HG03575 (cell line): Measurements from ENCODE around the gene EBLN2.
"Not testable (repeated sequence)": the region's sequence is repeated elsewhere in the genome, so short reads cannot be mapped to it uniquely, and the experiment has no call there.

ENCODE experiments used
- ATAC-seq: cut with Tn5 transposase; IDR thresholded peaks from one replicate; pipeline ENCODE4 v1.9.1; 2021; ENCODE audit not compliant: unreplicated experiment, insufficient number of reproducible peaks, low FRiP score; ENCODE audit errors: extremely low read depth

The EBLN2 gene

DNA sequence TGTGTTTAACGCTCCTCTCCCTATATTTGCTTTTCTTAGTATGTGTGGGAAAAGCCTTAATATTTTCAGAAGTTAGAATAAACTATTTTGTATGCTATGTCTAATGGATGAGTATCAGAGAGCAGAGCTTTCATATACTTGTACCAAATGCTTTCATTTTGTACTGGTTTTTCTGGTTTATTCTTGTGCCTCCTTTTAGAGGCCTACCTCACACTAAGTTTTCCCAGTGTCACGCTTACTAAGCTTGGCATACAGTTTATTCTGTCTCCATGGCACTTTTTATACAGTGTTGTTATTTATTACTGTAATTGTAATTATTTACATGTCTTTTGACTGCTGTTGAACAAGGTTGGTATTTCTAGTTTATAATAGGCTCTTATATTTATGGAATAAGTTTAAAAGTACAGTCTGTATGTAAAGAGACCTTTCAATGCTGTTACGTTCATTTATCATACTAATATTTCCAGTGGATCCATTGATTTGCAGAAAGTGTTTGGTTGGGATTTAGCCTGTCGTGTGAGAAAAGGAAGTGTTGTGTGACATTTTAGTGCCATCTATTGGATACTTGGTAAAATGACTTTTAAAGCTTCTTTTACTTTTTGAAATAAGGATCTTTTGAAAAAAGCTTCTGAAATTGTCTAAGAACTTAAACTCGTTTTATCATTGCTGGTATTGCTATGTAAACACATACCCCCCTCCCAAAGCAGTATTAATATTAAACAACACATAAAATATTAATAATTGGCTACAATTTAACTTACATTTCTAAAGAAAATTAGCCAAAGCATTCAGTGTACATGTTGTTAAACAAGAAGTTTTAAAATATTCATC is 5.2 kb upstream of the EBLN2 start:
- ATAC-seq: no peak

DNA sequence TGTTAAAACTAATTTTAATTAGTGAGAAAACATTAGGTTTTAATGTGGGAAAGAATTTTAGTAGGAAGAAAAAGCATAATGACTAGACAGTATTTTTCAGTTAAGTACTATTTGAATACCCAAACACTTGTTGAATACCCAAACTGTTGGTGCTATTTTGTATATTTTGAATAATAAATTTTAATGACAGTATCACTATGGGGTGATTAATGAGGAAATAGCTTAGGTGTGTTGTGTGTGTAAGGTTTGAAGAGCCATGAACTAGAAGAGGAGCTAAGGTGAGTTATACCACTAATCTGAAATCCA is 4.7 kb upstream of the EBLN2 start:
- ATAC-seq: no peak

DNA sequence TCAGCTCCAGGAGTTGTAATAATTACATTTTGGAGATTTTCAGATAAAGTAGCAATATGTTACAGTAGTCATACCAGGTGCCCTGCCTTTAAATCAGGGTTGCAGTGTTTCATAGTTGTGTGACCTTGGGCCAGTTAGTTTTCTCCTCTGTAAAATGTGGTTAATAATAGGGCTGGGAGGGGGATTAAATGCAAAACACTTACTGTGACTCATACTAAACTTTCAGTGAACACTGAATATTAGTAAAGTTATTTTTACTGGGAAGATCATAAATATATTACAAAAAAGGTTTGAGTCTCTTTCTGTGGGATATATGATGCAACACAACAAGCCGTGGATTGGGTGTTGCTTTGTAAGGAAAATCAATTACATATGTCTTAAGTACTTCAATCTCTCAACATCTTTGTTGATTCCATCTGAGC is 1.1 kb upstream of the EBLN2 start:
- ATAC-seq: no peak

DNA sequence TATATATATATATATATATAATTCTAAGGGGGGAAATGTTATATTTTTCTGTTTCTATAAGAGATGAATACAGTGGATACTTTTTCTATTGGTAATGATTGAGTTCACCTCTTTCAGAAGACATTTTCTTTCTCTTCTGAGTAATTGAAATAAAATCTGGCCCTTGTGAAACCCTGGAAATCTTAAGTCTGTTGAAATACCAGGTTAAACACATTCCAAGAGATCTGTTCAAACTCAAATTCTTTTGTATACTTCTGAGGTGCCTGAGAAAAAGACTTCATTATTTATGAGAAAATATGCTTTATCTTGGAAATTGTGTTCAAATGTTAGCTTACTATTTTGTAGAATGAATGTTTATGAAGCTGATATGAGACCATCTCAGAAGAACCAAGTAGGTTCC is 4.8 kb downstream of the EBLN2 start:
- not testable (repeated sequence) for ATAC-seq

DNA sequence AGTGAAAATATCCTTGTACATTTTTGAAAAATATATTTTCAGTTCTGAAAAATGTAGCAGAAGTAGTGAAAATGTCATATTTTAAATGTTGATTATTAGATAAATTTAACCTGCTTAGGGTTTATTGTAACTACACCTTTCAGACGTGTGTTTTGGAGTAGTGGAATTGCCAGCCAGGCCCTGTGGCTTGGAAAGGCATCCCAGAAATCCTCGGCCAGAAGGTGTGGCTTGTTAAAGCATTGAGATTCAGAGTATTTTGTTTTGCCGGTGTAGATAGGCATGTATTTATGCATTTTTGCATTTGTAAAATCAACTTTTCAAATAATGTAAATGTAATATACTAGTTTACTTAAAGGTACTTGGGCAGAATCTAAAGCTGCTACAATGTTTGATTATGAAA is 7.0 kb downstream of the EBLN2 start:
- no peak for ATAC-seq

DNA sequence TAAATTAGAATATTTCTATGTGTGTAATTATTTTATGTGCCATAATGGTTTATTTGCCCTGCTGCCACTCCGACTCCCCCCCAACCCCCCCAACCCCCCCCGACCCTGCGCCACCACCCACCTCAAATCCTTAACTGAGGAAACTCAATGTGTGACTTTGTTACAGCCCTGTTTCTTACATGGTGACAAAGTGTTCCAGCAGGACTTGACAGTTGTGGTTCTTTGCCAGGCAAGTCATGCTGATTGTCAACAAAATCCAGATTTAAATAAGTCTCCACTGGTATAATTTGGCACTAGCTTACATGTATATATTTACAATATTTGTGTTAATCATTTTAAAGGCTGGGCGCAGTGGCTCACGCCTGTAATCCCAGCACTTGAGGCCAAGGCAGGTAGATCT is 7.7 kb downstream of the EBLN2 start:
- no peak for ATAC-seq

DNA sequence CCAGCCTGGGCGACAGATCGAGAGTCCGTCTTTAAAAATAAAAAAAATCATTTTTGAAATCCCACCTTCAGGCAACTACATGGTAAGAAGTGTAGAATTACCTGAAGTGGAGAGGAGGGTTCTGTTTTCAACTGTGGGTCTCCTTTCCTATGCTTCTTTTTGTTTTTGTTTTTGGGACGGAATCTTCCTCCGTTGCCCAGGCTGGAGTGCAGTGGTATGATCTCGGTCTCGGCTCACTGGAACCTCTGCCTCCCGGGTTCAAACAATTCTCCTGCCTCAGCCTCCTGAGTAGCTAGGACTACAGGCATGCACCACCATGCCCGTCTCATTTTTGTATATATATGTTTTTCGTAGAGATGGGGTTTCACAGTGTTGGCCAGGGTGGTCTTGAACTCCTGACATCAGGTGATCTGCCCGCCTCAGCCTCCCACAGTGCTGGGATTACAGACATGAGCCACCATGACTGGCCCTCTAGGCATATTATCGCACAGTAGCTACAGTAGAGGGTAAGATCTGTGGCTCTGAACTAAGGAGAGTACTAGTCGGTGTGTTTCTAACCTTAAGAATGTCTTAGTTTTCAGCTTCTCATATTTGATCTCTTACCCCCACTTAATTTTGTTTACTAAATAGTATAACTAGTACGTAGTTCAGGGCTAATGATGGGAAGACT is 8.5 kb downstream of the EBLN2 start:
- ATAC-seq: no peak

DNA sequence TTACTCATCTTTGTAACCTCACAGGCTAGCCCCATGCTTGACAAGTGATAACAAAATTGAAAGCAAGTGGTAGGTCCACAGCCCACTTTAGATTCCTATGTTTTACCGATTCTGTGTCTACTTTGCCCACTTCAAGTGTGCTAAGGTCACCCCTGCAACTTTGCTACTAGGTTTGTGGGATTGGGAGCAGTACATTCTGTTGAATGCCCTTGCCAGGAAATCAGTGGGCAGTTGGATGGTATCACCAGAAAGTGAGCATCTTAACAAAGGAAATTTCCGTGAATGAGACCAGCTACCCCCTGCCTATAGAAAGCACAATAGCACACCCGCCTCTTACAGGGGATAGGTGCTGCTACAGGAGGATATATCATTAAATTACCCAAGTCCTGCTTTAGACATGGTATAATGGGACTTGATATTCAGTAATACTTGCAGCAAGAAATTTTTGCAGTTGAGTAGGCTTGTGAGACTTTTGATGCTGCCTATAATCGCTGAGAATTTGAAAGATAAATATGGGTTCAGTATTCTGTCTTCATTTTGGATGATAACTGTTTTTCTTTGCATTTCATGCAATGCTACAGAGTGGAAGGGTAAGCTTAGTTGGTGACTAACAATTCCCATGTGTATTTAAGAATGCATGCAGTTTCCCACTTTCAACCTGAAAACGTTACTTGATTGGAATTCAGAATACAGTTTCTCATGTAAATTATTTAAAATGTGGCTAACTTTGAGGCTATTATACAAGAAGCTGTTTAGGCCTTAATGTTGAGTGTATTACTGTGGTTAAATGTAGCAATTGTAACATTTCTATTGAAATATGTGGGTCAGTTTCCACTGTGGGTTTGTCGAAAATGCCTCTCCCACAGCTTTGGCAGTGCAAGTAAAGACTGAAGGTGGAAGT is 9.5 kb downstream of the EBLN2 start:
- ATAC-seq: no peak

DNA sequence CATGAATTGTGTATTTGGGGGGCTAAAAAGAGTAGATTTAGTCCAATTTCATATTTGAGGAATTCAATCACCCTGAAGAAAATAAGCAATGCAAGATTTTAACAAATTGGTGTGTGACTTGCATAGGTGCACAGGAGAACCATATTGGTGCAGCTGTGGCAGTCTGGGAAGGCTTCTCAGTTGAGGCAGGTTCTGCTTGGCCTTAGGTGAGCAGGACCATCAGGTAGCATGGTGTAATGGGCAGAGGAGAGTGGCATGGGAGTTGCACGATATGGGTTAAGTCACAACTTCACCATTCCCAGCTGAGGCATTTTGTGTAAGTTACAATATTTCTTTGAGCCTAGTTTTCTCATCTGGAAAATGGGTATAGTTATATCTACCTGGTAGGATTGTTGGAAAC is 10.5 kb downstream of the EBLN2 start:
- ATAC-seq: no peak

DNA sequence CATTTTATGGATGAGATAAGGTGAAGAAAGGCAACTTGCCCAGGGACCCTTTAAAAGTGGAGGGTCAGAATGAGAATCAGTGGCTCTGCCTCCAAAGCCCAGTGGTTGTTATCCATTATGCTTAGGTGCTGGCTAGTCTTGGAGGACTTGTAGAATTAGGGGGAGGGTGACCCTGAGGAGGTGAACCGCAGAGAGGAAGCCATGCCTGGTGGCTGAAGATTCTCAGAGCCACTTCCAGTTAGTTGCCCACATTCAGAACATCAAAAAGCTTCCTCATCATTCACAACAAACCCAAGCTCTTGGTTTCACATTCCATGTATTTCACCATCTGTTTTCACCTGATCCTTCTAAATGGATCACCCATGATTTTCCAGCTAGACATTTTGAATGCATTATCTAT is 11.2 kb downstream of the EBLN2 start:
- no peak for ATAC-seq

DNA sequence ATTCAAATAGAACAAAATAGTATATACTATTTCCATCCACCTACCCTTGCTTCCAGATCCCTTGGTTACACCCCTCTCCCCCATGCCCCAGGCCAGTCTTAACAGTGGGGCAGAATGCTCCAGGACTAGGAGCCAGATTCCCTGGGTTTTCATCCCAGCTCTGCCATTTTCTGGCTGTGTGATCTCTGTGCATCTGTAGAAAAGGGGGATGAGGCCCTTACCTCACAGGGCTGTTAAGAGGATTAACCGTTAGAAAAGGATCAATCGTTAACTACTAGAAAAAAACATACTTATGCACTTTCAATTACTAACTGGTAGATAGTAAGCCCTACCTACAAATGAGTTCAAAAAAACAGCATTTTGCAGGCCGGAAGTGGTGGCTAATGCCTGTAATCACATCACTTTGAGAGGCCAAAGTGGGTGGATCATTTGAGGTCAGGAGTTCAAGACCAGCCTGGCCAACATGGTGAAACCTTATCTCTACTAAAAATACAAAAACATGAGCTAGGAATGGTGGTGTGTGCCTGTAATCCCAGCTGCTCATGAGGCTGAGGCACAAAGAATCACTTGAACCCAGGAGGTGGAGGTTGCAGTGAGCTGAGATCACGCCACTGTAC is 11.7 kb downstream of the EBLN2 start:
- ATAC-seq: no peak

DNA sequence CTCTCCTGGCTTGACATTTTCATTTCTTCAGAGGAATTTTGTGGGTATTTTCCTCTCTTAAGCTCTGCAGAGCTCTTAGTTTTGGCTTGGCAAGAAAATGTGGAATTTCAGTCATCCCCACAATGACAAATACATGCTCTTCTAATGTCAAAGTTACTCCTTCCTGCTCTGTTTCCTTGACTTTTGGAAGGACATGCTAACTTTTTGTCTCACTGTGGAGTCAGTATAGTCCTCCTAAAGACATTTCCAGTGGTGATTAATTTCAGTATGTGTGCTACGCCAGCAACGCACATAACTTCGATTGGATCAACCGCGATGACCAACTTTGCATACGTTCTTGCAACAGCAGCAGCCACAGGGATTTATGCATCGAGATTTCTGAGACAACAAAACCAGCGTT is 13.3 kb downstream of the EBLN2 start:
- ATAC-seq: no peak

DNA sequence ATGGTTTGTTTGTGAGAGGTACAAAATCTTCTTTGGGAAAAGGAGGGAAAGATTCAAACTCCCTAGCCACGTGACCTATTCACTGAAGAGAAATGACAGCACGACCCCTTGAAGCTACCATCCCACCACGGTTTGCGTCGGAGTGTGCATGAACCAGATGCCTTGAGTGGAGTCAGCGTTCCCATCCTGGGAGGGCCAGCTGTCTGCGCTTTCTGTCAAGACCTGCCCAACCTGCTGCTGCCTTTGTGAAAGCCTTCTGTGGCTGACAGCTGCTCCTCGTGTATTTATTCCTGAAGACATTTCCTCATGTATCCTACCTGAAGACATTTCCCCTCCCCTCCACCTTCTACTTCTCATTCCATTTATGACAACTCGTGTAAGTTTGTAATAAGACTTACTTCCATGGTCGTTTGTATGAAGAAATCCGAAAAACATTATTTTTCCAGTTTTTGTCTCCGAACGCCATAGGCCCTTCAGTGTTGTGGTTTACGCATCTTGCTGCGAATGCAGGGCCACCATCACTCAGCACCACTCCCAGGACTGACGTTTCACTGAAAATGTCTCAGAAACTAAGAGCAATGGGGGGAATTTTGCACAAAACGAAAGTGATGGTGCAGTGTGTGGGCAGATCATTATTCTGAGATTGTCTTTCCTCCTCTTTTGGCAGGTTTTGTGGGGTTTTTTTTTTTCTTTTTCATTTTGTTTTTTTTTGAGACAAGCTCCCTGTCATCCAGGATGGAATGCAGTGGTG is 18.9 kb downstream of the EBLN2 start:
- no peak for ATAC-seq

DNA sequence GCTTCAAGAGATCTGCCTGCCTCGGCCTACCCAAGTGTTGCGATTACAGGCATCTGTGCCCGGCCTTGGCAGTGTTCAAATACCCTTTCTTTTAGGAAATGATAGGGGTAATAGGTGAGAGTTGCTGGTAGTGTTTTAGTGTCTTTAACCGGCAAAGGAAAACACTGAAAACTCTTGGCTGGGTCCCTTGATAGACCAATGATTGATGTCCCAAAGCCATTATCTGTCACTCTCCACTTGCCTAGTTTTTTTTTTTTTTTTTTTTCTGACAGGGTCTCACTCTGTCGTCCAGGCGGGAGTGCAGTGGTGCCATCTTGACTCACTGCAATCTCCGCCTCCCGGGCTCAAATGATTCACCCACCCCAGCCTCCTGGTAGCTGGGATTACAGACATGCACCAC is 19.7 kb downstream of the EBLN2 start:
- ATAC-seq: no peak

DNA sequence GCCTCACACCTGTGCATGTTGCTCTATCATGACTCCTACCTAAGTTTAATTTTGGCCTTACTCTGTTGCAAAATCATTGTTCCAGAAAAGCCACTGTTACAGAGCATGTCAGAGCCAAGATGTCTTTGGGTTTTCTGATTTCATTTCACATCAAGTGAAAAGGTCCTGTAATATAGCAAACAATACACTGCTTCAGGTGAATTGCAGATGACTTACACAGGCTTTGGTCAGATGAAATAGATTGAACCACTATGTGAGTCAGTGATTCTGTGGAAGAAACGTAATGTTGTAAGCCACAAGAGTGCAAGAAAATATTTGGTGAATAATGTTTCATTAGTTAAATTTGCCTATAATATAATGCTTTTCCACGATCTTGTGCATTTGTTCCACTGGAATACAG is 22.7 kb downstream of the EBLN2 start:
- no peak for ATAC-seq

DNA sequence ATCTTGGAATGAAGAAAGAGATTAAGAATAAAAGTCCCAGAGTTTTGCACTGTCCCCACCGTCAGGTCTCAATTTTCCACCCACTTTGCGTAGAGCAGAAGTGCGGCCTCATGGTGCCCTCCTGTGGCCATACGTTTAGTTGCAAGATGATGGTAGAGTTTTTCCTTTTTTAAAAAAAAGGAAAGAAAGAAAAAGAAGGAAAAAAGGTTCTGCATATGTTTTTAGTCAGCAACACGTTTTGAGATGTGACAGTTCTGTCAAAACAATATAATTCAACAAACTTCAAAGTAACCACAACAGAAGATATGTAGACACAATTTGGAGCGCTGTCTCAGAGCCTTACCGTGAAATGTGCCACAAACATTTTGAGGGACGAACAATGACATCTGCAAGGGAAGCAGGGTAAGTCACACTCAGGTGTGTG is 24.6 kb downstream of the EBLN2 start:
- no peak for ATAC-seq

DNA sequence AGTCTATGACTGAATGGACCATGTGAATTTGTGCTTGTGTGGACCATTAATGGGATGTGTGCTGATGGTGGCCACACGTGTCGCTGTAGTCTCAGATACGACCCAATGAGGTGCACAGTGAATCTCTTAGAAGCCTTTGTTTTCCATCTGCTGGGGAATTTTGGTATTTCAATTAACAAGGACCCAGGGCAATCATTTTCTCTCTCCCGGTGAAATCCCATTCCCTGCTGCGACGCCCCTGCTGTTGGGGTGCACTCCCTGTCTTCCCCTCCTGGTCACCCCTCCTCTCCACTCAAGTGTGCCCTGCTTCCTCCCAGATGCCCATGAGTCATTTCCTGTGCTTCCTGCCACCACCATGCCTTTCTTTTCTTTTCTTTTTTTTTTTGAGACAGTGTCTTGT is 32.7 kb downstream of the EBLN2 start:
- no peak for ATAC-seq

DNA sequence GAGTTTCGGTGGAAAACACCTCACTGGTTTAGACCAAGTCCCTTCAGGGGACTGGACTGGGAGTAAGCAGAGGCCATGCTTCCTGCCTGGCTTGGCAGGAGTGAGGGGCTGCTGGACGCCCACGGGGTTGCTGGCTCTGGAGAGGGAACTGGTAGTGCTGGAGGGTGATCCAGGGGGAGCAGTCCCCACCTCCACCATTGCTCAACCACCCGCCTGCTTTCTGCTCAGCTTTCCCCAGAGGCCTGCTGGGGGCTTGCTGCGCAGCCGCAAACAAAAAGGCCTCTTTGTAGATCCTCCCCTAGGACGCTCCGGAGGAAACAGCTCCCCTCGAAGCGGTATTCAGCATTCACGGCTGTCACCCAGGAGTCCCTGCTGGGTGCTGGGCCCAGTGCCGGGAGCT is 33.5 kb downstream of the EBLN2 start:
- ATAC-seq: no peak

DNA sequence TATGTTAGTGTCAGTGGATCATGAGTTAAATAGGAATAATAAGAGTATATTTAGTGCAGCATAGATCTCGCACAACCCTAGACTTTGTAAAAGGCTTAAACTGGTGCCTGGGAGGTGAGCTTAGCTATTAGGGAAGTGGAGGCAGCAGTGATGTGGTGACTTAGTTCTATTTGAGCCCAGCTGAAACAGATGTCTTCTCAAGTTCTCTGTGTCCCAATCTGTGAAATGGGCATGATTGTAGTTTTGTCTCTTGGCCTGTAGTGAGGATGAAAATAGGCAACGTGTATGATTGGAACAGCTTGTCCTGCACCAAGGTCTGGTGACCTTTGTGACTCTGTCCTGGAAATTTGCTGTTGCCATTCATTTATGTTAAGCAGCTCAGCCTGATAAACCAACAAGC is 34.7 kb downstream of the EBLN2 start:
- no peak for ATAC-seq
